GM19452 (cell line): ENCODE data around the gene NDRG3.
"Not testable (repeated sequence)": the region's sequence is repeated elsewhere in the genome, so short reads cannot be mapped to it uniquely, and the experiment has no call there.

Experiments used
- ATAC-seq: cut with Tn5 transposase; IDR thresholded peaks from one replicate; pipeline ENCODE4 v1.9.1; 2021; ENCODE audit not compliant: unreplicated experiment

NDRG3 gene

DNA sequence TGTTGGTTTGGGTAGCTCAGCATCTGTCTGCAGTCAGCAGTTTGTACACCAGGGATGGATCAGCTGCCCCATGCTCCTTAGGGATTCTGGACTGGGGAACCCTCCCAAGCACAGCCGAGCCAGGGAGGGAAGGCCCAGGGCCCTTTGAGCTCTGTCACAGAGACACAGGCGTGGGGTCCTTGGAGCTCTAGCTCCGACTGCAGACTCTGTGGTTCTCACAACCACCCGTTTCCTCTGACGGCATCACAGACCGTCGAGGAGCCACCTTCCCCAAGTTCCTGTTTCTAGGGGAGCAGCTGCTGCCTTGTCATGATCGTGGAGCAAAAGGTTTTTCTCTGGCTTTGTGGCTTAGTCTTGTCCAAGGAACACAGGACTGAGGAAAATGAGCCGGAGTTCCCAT is 99.9 kb downstream of the NDRG3 start, which contains the start of gene SLA2:
Gene SLA2, minus strand, starts transcription at position 199 of the 400 bp plus-strand sequence. CDS start 4,861 bp downstream, outside the sequence.
- ATAC-seq = no peak

- no peak for ATAC-seq
Observed at GRCh38 chr20:36645353-36645752, 100.5 kb downstream of the NDRG3 start.

DNA sequence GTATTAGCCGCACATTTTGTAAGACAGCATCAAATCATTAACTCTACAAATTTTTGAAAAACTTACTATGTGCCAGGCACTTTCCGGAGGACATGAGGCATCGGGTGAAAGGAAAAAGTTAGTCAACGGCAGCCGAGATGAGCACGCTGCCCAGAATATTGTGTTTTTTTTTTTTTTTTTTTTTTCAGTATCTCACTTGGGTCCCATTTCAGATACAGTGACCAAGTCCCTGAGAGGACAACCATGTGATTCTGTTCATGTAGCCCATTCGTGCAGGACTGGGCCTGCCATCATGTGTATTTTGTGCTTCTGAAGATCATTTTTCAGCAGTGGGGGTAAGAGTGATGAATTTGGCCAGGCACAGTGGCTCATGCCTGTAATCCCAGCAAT is 101.2 kb downstream of the NDRG3 start:
- ATAC-seq = no peak

- no peak for ATAC-seq
Observed at GRCh38 chr20:36644032-36644705, 101.7 kb downstream of the NDRG3 start.

GRCh38 chr20:36642136-36642535 is 103.8 kb downstream of the NDRG3 start:
- ATAC-seq = no peak

DNA sequence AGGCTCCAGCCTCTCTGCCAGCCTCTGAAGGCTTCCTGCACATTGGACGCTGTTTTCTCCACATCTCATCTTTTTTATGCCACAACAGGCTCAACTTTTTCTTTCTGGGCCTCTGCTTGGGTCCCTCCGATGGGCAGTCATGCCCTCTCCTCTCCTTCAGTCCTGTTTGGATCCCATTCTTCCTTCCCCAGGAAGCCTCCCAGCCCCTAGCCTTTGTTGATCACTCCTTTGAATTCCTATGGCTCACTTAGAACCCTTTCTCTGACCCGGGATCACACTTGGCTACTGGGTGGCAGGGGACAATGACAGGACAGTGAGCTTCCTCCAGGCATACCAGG is 104.4 kb downstream of the NDRG3 start:
- ATAC-seq = no peak

DNA sequence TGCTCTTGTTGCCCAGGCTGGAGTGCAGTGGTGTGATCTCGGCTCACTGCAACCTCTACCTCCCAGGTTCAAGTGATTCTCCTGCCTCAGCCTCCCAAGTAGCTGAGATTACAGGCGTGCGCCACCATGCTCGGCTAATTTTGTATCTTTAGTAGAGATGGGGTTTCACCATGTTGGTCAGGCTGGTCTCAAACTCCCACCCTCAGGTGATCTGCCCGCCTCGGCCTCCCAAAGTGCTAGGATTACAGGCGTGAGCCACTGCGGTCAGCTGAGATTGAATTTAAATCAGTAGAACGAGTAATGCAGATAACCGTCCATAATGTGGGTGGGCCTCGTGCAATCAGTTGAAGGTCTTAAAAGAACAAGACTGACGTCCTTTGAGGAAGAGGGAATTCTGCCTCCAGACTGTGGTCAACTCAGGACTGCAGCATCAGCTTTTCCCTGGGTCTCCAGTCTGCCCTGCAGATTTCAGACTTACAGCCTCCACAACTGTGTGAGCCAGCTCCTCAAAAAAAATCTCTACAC is 107.0 kb downstream of the NDRG3 start:
- ATAC-seq = not testable (repeated sequence)

- ATAC-seq = no peak
Observed at GRCh38 chr20:36634342-36634741, 111.5 kb downstream of the NDRG3 start.

GRCh38 chr20:36633285-36633772 is 112.6 kb downstream of the NDRG3 start:
- no peak for ATAC-seq

GRCh38 chr20:36632487-36633284 is 113.2 kb downstream of the NDRG3 start:
- ATAC-seq = no peak

DNA sequence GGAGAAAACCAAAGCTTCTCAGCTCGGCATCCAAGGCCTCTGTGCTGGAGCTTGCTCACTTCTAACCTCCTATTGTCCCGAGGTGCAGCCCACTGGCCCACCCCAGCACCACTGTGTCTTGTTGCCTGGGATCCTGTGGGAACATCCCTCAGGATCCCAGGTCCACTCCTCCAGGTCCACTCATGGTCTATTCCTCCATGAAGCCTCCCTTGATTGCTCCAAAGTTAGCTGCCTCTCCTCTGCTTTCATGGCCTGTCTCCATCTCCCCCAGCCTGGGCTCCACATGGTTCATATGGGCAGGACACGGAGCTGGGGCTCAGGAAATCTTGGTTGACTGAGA is 113.8 kb downstream of the NDRG3 start:
- ATAC-seq = no peak

DNA sequence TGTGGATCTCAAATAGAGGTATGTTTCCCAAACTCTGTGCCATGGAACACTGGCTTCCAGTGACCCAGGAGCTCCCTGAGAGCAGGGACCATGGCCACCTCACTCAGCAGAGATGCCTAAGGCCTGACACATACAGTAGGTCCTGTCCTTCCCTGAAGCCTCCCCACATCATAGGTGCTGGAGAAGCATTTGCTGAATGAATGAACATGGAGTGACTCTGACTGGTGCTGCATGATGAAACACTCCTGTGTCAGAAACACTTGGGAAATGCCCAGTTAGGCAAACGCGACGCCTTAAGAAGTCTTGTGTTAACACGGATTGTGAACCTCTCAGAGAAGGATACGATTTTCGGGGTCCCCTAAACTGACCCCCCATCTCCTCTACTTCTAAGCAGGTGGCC is 114.2 kb downstream of the NDRG3 start:
- ATAC-seq = no peak

GRCh38 chr20:36629719-36630681 is 115.9 kb downstream of the NDRG3 start:
- no peak for ATAC-seq

DNA sequence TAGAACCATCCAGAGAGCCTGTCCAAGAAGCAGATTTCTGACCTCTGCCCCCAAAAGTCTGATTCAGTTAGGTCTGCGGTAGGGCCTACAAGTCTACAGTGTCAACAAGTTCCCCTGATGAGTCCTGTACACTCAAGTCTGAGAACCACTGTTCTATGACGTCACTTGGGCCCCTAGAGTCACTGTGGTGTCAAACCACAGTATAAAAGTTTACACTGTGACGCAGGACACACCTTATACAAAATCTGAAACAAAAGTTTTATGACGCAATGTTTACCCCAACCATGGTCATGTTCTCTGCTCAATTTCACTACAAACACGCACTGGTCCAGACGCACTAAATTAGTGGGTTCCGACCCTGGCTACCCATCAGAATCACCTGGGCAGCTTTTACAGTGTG is 117.8 kb downstream of the NDRG3 start:
- ATAC-seq = no peak

DNA sequence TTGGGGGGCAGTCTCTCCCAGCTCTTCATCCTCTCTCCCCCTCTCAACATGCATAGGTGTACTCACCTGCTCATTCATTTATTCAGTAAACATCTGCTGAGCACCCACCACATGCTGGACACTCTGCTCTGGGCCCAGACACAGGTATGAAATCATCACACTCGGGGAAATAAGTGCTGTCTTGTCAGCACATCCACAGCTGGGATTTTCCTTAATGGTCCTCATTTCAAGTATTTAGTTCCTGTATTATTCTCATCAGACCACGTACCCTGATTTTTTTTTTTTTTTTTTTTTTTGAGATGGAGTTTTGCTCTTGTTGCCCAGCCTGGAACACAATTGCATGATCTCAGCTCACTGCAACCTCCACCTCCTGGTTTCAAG is 121.0 kb downstream of the NDRG3 start:
- ATAC-seq = no peak

DNA sequence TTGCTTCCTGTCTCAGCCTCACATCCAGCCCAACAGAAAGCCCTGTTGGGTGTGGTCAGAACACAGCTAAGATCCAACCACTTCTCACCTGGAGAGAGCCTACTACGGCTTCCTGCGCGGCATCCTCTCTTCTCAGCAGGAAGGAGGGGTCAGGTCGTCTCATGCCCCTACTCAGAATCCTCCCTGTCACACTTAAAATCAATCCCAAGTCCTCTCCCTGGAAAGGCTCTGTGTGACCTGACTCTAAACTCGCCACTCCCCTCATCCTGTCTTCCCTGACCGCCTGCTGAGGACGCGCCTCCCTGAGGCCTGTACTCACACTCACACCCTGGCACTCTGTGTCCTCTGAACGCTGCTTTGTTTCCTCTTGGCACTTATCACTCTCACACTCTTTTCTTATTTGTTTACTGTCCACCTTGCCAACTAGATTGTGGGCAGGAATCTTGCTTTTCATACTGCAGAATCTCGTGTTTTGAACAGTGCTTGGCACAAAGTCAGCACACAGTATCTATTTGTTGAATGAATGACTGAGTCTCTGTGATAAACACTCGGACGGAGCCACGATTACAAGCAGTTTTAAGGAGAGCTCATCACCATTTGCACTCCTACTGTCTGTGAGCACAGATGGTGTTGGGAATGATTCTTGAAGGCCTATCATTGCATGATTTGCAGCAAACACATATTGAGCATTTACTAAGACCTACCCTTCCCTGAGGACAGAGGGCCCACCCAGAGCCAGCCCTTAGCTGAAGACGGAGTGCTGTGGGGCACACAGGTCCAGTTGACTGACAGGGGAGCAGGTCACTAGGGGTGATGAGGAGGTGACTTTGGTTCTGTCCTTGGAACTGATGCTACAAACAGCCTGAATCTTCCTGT is 121.6 kb downstream of the NDRG3 start:
- ATAC-seq = no peak

DNA sequence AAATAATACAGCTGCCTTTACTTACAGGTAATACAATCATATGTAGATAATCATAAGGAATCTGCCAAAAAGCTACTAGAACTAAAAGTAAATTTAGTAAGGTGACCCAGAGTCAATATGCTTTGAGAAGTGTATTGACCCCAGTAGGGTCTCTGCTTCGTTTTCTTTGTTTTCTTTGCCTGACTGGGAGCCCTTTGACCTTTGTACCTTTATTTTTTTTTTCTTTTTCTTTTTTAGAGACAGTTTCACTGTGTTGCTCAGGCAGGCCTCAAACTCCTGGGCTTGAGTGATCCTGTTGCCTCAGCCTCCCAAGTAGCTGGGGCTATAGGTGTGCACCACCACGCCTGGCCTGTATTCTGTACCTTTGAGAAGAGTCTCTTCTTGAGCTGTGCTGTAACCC is 122.4 kb downstream of the NDRG3 start:
- no peak for ATAC-seq

- ATAC-seq = no peak
Observed at GRCh38 chr20:36620917-36621316, 125.0 kb downstream of the NDRG3 start.

DNA sequence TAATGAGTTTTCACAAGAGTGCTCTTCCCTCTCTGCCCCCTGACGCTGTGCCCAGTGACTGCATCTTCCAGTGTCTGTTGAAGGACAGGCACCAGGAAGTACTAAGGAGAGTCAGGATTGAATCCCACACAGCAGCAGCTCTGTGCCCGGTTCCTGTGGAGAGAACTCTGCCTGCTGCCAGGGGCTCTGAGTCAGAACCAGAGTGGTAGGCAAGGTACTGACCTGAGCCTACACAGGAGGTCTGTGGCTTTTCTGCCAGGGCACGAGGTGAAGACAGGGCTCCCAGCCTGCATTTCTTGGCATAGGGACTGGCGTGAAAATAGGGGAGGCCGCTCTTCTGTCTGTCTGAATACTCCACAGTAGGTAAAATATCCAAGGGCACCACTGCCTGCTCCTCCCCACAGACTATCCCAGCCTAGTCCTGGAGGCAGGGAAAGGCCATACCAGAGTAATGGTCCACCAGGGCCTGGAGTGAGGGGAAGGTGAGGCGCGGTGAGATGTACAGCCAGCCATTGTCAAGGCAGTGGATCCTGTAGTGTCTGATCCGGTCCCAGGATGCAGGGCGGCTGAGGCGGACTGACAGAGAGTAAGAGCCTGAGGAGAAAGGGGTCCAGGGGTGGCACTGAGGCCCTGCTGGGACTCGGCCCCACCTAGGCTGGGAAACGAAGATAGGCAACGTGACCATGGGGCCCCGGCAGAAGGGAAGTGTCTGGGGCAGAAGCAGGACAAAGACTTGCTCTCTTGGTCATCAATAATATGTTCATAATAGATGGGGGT is 130.9 kb downstream of the NDRG3 start:
- ATAC-seq = no peak
